HG02642 (cell line): Measurements from ENCODE around the gene LGALS9C.
"Not testable (repeated sequence)": the region's sequence is repeated elsewhere in the genome, so short reads cannot be mapped to it uniquely, and the experiment has no call there.

ENCODE experiments used
- ATAC-seq: cut with Tn5 transposase; IDR thresholded peaks from one replicate; pipeline ENCODE4 v1.9.1; 2021; ENCODE audit warnings: mild to moderate bottlenecking; ENCODE audit not compliant: unreplicated experiment, poor library complexity

The LGALS9C gene

GRCh38 chr17:18476508-18477308 lies at the start of gene LGALS9C:
Gene LGALS9C, plus strand, starts transcription at chr17:18476789. Its CDS starts 66 bp downstream, at chr17:18476855.
- peak; percentile 70 for ATAC-seq

DNA sequence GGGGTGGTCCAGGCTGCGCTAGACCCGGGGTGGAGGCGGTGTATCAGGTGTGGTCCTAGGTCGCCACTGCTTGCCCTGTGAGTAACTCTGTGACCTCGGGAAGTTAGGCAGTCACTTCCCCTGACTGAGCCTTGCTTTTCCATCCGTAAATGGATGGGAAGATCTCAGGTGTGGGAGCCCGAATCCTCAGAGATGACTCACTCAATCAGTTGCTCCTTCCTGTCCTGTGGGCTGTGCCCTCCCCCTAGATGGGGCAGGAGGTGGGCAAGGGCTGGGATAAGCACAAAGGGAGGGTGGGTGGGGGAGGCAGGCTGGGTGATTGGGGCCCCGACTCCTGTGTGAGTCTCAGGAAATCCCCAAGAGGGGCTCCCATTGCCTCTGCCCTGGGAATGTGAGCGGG lies 44.4 kb upstream of the LGALS9C start:
- ATAC-seq, result not testable (repeated sequence)

DNA sequence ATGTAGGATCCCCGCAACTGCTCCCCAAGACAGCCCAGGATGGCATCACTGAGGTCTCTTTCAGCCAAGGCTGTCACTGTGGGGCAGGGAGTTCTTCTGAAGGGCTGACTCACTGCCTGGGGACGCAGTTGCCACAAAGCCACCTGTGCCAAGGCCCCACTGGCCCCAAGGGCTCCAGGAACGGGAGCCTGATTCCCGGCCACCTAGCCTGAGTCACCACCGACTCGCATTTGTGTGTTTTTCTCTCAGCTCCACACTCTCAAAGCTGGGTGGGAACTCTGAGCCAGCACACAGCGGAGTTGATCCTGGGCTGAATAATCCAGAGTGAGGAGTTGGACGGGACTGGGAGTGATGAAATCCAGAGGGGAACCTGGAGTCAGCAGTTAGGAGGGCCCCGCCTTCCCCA lies 37.1 kb upstream of the LGALS9C start:
- ATAC-seq, result not testable (repeated sequence)

- ATAC-seq, result not testable (repeated sequence)
These were observed 34.5 kb upstream of the LGALS9C start for GRCh38 chr17:18442093-18442492.

- ATAC-seq, result not testable (repeated sequence)
These were observed 34.1 kb upstream of the LGALS9C start for GRCh38 chr17:18442532-18442931.

GRCh38 chr17:18447476-18448205 lies 28.9 kb upstream of the LGALS9C start:
- ATAC-seq, result not testable (repeated sequence)

DNA sequence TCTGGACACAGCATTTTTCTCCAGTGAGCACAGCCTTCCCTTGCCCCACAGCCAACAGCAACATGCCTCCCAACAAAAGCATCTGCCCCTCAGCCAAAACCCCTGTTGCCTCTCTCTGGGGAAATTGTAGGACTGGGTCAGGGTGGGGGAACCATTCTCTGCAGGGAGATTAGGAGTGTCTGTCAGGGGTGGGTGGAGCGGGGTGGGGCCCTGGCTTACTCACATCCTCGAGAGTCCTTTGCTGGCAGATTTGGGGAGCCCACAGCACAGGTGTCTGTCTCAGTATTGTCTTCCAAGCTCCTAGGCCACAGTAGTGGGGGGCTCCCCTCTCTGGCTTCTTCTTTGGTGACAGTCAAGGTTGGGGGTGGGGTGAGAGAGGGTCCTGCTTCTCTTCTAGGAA lies 28.3 kb upstream of the LGALS9C start:
- not testable (repeated sequence) for ATAC-seq

DNA sequence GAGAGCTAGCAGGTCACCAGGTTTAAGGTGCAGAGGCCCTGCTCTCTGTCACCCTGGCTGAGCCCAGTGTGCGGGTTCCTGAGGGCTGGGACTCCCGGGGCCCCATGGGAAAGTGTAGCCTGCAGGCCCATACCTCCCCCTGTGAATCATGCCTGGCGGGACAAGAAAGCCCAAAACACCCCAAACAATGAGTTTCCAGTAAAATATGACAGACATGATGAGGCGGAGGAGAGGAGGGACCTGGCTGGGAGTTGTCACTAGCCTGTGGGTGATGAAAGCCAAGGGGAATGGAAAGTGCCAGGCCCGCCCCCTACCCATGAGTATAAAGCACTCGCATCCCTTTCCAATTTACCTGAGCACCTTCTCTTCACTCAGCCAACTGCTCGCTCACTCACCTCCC lies 26.8 kb upstream of the LGALS9C start:
- ATAC-seq, result not testable (repeated sequence)

- ATAC-seq, result not testable (repeated sequence)
These were observed 25.6 kb upstream of the LGALS9C start for GRCh38 chr17:18450998-18451397.

DNA sequence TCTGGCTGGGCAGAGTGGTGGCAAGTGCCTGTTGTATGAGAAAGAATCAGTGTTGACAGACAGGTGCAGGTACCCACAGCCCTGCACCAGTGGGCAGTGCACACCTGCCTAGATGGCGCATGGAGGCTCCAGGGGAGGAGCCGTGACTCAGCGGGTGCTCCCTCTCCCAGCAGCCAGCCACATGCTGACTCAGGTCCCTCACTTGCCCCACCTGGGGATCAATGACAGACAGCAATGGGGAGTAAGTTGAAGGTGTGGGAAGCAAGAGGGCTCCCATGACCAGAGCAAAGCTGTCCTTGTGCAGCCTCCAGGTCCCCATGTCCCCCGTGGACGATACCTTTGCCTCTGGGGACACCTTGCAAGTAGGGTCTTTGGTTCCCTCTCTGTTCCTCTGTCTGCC lies 24.6 kb upstream of the LGALS9C start:
- not testable (repeated sequence) for ATAC-seq

GRCh38 chr17:18459035-18459434 lies 17.6 kb upstream of the LGALS9C start:
- ATAC-seq, result not testable (repeated sequence)

DNA sequence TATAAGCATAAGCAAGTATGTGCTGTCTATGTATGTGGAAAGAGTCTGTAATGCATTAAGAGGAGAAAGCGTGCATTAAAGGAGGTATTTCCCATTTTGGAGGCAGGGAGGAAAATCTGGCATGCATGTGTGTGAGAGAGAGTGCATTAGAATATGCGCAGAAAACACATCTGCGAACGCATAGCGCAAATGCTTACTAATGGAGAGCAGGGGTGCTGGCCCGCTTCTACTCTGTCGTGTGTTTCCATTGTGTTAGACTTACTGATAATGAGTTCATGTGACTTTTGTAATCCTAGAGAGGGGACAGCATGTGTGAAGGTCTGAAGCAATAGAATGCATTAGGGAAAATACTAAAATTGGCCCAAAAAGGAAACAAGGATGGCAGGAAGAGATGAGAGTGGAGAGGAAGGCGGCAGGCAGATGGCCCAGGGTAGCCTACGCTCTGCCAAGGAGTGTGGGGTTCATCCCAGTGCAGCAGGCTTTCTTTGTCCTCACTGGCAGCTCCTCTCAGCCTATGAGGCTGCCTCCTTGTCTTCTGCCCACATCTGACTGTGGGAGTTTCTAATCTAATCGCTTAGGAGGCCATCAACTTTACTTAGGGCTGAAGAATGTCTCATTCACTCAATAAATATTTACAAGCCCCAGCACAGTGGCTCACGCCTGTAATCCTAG lies 12.6 kb upstream of the LGALS9C start:
- ATAC-seq, result not testable (repeated sequence)

- ATAC-seq, result not testable (repeated sequence)
These were observed 10.2 kb upstream of the LGALS9C start for GRCh38 chr17:18466250-18466983.

GRCh38 chr17:18467001-18467400 lies 9.6 kb upstream of the LGALS9C start:
- not testable (repeated sequence) for ATAC-seq

GRCh38 chr17:18468472-18469171 lies 8.0 kb upstream of the LGALS9C start:
- ATAC-seq, result not testable (repeated sequence)

GRCh38 chr17:18469837-18470236 lies 6.8 kb upstream of the LGALS9C start:
- not testable (repeated sequence) for ATAC-seq

- ATAC-seq, result not testable (repeated sequence)
These were observed 6.2 kb upstream of the LGALS9C start for GRCh38 chr17:18470345-18470930.

DNA sequence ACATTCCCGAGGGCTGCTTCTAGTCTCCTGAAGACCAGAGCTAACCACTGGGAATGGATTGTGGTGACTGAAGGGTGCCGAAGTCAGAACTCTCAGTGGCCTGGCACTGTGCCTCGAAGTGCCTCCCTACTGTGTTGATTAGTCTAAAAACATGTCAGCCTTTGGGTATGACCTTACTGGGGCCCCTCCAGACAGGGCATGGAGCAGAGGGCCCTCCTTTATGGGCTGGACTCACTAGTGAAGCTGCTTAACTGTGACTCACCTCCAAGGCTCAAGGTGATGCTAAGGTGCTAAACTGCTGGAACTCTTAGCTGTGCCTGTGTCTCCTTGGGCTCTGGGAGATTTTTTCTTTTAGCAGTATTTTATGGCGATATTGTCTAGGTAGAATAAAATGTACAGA lies 2.6 kb upstream of the LGALS9C start:
- not testable (repeated sequence) for ATAC-seq

GRCh38 chr17:18474754-18475153 lies 1.8 kb upstream of the LGALS9C start:
- not testable (repeated sequence) for ATAC-seq
